ENCODE data around the gene IQSEC1.

IQSEC1 gene

DNA sequence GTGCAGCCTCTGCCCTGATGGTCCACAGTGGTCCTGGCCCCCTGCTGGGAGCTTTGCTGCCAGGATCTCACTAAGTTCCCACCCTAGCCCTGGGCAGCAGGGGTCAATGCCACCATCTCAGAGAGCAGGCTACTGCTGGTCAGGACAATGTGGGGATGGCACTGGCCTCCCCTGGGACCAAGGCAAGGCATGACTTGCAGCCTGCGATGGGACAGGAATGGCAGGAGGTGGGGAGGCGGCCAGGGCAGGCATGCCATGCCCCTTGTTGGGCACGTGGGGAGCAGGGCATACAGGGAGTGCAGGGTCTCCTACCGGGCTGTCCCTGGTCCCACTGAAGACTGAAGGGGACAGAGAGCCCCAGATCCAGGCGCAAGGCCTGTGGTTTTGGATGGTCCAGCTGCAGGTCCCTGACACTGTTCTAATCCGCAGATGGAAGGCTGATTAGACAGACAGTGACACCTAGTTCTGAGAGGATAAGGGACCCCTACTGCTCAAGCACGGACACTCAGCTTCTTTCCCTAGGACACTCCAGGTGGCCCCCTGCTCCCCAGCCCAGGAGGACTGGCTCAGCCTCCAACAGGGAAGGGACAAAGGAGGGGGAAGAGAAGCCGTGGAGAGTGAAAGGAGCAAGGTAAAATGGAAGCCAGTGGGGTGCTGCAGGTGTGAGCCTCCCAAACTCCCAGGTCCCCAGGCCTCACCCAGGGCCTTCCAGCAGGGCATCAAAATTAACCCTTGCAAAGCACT is 162.7 kb downstream of the IQSEC1 start:
- Histone ChIP-seq H3K4me1 (ENCODE audit: control insufficient read depth, insufficient read depth, low read length) (no peaks in the 10 kb centered on the region; the same call in 1 of the 2 replicates), H3K4me3 (ENCODE audit: low read length) (no peak overlapping the region), H3K27me3 (ENCODE audit: control insufficient read depth, insufficient read depth, low read length) (no peaks in the 10 kb centered on the region), H3K9me3 (ENCODE audit: control insufficient read depth, insufficient read depth, low read length) (no peaks in the 10 kb centered on the region), H3K27ac (ENCODE audit: low read length) (no peak overlapping the region), H3K36me3 (ENCODE audit: control insufficient read depth, insufficient read depth, low read length) (peaks cover 11% of the 10 kb centered on the region)
- no peak for DNase-seq (ENCODE audit: low read depth, low spot score)
- WGBS (ENCODE audit: insufficient coverage, insufficient read length), result no CpG with 5 or more reads among the region's 8 CpGs

DNA sequence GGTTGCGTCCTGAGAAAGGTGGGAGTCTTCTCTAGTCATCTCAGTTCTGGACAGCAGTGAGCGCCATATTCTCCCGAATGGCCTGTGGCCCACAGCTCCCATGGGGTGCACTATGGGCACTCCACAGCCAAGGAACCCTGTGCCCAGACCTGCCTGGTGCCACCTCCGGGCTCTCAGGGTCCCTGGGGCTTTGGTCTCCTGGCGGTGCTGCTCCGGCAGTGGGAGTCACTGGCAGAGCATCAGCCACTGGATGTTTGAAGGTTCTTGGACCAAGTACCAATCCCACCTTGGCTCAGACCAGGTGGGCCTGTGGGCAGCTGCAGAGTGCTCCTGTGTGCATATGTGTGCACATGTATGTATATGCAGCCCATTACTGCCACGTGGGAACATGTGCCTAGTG is 163.5 kb downstream of the IQSEC1 start:
- Histone ChIP-seq H3K4me1 (ENCODE audit: control insufficient read depth, insufficient read depth, low read length) (no peaks in the 10 kb centered on the region; the same call in 1 of the 2 replicates), H3K27me3 (ENCODE audit: control insufficient read depth, insufficient read depth, low read length) (no peaks in the 10 kb centered on the region), H3K27ac (ENCODE audit: low read length) (no peak overlapping the region), H3K4me3 (ENCODE audit: low read length) (no peak overlapping the region), H3K9me3 (ENCODE audit: control insufficient read depth, insufficient read depth, low read length) (no peaks in the 10 kb centered on the region), H3K36me3 (ENCODE audit: control insufficient read depth, insufficient read depth, low read length) (peaks cover 11% of the 10 kb centered on the region)
- no peak for DNase-seq (ENCODE audit: low read depth, low spot score)
- no CpG with 5 or more reads among the region's 7 CpGs for WGBS (ENCODE audit: insufficient coverage, insufficient read length)

DNA sequence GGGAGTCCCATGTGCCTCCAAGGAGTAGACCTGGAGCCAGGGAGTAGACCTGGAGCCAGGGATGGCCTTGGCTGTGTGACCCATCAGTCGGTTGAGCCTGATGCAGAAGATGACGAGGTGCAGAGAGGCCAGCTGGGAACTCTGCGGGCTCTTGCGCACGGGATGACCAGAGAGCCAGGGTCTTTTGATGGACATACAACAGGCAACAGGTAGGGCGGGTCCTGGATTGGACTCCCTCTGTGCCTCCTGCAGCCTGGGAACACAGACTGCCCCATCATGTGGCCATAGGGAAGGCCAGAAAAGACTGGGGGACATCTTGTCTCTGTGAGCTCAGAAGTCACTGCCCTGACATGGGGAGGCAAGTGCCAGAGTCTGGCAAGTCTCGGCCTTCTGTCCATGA is 164.4 kb downstream of the IQSEC1 start:
- no peak for DNase-seq (ENCODE audit: low read depth, low spot score)
- H3K4me3 ChIP-seq (ENCODE audit: low read length), result no peak overlapping the region
- H3K4me1 ChIP-seq (ENCODE audit: control insufficient read depth, insufficient read depth, low read length), result no peaks in the 10 kb centered on the region; the same call in 1 of the 2 replicates
- H3K27me3 ChIP-seq (ENCODE audit: control insufficient read depth, insufficient read depth, low read length), result no peaks in the 10 kb centered on the region
- no CpG with 5 or more reads among the region's 7 CpGs for WGBS (ENCODE audit: insufficient coverage, insufficient read length)
- H3K36me3 ChIP-seq (ENCODE audit: control insufficient read depth, insufficient read depth, low read length), result peaks cover 11% of the 10 kb centered on the region
- no peak overlapping the region for H3K27ac ChIP-seq (ENCODE audit: low read length)
- no peaks in the 10 kb centered on the region for H3K9me3 ChIP-seq (ENCODE audit: control insufficient read depth, insufficient read depth, low read length)

DNA sequence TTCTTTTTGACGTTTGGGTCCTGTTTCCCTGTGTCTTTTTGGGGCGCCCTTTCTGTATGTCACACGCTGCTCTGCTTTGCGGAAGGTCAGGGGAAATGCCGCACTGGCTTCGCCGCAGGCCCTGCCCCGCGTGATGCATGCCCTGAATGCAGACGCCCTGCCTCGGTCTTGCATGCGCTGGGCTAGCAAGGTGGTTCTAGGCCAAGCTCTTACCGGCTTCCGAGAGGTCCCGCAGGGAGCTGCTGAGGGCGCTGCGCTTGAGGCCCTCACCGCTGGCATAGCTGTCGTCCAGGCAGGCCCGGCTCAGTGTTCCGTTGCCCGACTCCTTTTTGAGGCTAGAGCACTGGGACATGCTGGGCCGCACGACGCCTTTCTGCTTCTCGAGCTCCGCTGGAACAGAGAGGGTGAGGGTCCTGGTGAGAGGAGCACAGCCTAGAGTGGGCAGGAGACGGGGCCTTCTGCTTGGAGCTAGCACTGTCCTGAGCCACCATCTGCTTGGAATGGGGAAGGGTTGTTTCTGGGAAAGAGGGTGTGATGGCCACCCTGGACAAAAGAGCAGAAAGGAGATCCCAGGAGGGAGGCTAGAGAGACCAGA is 165.0 kb downstream of the IQSEC1 start:
- Histone ChIP-seq H3K4me3 (ENCODE audit: low read length) (no peak overlapping the region), H3K27ac (ENCODE audit: low read length) (no peak overlapping the region), H3K9me3 (ENCODE audit: control insufficient read depth, insufficient read depth, low read length) (no peaks in the 10 kb centered on the region), H3K4me1 (ENCODE audit: control insufficient read depth, insufficient read depth, low read length) (no peaks in the 10 kb centered on the region; the same call in 1 of the 2 replicates), H3K36me3 (ENCODE audit: control insufficient read depth, insufficient read depth, low read length) (peaks cover 11% of the 10 kb centered on the region), H3K27me3 (ENCODE audit: control insufficient read depth, insufficient read depth, low read length) (no peaks in the 10 kb centered on the region)
- DNase-seq (ENCODE audit: low read depth, low spot score), result no peak
- no CpG with 5 or more reads among the region's 28 CpGs for WGBS (ENCODE audit: insufficient coverage, insufficient read length)

DNA sequence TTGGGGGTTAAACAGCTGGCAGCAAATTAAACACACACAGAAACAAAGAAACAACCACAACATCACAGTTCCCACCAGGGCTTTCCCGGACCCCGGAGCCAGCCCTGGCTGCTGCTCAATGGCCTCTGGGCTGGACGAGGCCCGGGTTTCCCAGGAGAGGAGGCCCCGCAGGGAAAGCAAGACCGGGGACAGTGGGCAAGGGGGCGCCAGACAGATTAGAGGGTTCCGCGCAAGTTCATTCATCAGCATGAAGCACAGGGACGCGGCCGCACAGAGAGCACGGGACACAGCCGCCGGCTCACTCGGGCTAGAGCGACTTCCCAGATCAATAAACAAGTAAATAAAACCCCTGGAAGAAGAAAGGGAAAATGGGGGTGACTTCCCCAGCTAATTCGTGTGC is 165.5 kb downstream of the IQSEC1 start:
- H3K9me3 ChIP-seq (ENCODE audit: control insufficient read depth, insufficient read depth, low read length), result no peaks in the 10 kb centered on the region
- no peak overlapping the region for H3K27ac ChIP-seq (ENCODE audit: low read length)
- H3K4me1 ChIP-seq (ENCODE audit: control insufficient read depth, insufficient read depth, low read length), result no peaks in the 10 kb centered on the region; the same call in 1 of the 2 replicates
- H3K27me3 ChIP-seq (ENCODE audit: control insufficient read depth, insufficient read depth, low read length), result no peaks in the 10 kb centered on the region
- DNase-seq (ENCODE audit: low read depth, low spot score), result no peak
- peaks cover 8% of the 10 kb centered on the region for H3K36me3 ChIP-seq (ENCODE audit: control insufficient read depth, insufficient read depth, low read length)
- no CpG with 5 or more reads among the region's 18 CpGs for WGBS (ENCODE audit: insufficient coverage, insufficient read length)
- no peak overlapping the region for H3K4me3 ChIP-seq (ENCODE audit: low read length)

DNA sequence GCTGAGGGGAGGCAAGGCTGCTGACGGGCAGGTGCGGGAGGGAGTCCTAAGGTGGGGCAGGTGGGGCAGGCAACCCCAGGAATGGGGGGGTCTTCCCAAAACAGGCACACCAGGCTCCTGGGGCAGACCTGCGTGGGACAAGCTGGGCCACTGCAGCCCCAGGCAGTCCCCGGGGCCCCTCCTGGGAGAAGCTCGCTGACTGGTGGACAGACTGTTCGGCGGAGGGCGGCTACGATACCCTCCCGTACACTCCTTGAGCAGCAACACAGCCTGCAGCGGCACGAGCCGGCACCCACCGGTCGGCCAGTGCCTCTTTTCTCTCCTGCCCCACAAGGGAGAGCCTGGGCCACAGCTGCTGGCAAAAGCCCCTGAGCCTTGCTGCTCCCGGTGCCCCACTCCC is 165.9 kb downstream of the IQSEC1 start:
- H3K27me3 ChIP-seq (ENCODE audit: control insufficient read depth, insufficient read depth, low read length), result no peaks in the 10 kb centered on the region
- no peak overlapping the region for H3K4me3 ChIP-seq (ENCODE audit: low read length)
- H3K36me3 ChIP-seq (ENCODE audit: control insufficient read depth, insufficient read depth, low read length), result peaks cover 8% of the 10 kb centered on the region
- no peak for DNase-seq (ENCODE audit: low read depth, low spot score)
- no peaks in the 10 kb centered on the region; the same call in 1 of the 2 replicates for H3K4me1 ChIP-seq (ENCODE audit: control insufficient read depth, insufficient read depth, low read length)
- no CpG with 5 or more reads among the region's 16 CpGs for WGBS (ENCODE audit: insufficient coverage, insufficient read length)
- no peaks in the 10 kb centered on the region for H3K9me3 ChIP-seq (ENCODE audit: control insufficient read depth, insufficient read depth, low read length)
- no peak overlapping the region for H3K27ac ChIP-seq (ENCODE audit: low read length)

DNA sequence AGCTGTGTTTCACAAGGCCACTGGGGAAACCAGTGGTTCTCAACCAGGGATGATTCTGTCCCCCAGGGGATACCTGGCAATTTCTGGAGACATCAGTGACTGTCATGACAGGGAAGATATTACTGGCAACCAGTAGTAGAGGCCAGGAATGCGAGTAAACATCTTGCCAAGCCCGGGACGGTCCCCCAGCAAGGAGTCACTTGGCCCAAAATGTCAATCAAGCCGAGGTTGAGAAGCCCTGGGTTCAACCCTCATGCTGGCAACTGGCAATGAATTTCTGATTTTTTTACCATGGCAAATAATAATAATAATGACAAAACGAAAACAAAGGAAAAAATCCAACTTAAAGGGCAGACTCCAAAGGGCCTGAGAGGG is 166.3 kb downstream of the IQSEC1 start:
- Histone ChIP-seq H3K27ac (ENCODE audit: low read length) (no peak overlapping the region), H3K36me3 (ENCODE audit: control insufficient read depth, insufficient read depth, low read length) (peaks cover 8% of the 10 kb centered on the region), H3K9me3 (ENCODE audit: control insufficient read depth, insufficient read depth, low read length) (no peaks in the 10 kb centered on the region), H3K4me3 (ENCODE audit: low read length) (no peak overlapping the region), H3K27me3 (ENCODE audit: control insufficient read depth, insufficient read depth, low read length) (no peaks in the 10 kb centered on the region), H3K4me1 (ENCODE audit: control insufficient read depth, insufficient read depth, low read length) (no peaks in the 10 kb centered on the region; the same call in 1 of the 2 replicates)
- no peak for DNase-seq (ENCODE audit: low read depth, low spot score)
- no CpG with 5 or more reads among the region's 5 CpGs for WGBS (ENCODE audit: insufficient coverage, insufficient read length)

DNA sequence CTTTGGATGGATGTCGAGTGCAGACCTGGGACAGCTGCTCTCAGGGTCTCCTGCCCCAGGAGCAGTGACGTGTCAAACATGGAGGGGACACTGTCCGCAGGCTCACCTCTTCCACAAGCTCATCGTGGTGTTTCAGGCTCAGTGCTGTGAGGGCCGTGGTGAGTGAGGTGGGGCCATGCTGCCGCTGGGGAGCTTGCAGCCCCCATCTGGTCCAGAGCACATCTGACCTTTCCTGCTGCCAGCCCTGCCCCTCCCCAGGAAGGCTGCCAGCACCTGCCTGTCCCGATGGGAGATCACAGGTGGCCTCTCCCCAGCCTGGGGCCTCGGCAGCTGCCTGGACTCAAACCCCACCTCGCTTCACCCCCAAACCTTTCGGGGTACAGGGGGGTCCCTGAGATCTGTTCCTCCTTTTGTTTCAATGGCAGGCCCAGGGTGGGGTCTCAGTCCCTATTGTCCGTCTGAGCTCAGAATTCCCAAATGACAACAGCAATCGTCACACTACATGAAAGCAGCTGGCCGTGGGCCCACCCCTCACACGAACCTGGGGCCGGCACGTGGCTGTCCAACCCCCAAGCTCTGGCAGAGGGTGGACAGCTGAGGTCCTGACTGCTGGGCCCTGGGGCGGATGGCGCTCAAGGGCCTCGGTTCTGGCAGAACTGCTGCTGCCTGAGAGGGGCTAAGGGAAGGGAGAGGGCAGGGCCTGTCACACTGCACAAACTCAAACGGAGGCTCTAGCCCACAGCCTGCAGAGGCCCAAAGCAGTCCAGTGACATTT is 166.9 kb downstream of the IQSEC1 start:
- no peaks in the 10 kb centered on the region; the same call in 1 of the 2 replicates for H3K4me1 ChIP-seq (ENCODE audit: control insufficient read depth, insufficient read depth, low read length)
- no peaks in the 10 kb centered on the region for H3K27me3 ChIP-seq (ENCODE audit: control insufficient read depth, insufficient read depth, low read length)
- WGBS (ENCODE audit: insufficient coverage, insufficient read length), result no CpG with 5 or more reads among the region's 20 CpGs

DNA sequence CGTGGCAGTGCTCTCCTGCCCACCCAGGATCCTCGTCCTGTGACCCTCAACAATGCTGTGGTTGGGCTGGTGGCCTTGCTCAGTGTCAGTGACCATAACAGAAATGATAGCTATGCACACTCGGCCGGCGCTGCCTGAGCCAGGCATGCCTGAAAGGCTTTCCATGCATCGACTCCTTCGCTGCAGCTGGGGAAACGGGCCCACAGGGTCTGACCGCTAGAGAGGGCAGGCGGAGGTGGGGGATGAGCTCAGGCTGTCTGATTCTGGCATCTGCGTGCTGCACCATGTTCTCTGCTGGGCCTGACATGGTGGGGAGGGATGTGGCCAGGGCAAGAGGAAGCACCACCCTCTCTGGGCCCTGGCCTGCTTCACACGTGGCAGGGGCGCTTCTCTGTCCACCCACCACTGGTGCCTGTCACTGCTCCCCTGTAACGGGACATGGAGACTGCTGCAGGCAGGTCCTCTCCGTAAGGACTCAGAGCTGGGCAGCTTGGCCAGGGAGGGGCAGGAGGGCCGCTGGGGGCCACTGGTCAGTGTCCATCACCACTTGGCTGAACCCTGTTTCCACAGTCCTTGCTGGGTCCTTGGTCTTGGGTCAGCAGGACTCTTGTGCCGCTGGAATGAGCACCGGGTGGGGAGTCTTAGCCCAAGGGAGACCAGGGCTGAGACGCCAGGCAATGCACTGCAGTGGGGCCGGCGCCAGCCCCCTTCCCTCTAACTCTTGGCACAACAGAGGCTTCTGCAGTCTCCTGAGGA is 167.7 kb downstream of the IQSEC1 start:
- DNase-seq (ENCODE audit: low read depth, low spot score), result no peak
- H3K36me3 ChIP-seq (ENCODE audit: control insufficient read depth, insufficient read depth, low read length), result peaks cover 11% of the 10 kb centered on the region
- no peaks in the 10 kb centered on the region for H3K27me3 ChIP-seq (ENCODE audit: control insufficient read depth, insufficient read depth, low read length)
- H3K27ac ChIP-seq (ENCODE audit: low read length), result no peak overlapping the region
- no peaks in the 10 kb centered on the region for H3K9me3 ChIP-seq (ENCODE audit: control insufficient read depth, insufficient read depth, low read length)
- H3K4me1 ChIP-seq (ENCODE audit: control insufficient read depth, insufficient read depth, low read length), result no peaks in the 10 kb centered on the region; the same call in 1 of the 2 replicates
- H3K4me3 ChIP-seq (ENCODE audit: low read length), result no peak overlapping the region
- WGBS (ENCODE audit: insufficient coverage, insufficient read length), result no CpG with 5 or more reads among the region's 21 CpGs

More for the DNA sequence above, 166.9 kb downstream of the IQSEC1 start:
- Histone ChIP-seq H3K4me3 (ENCODE audit: low read length) (no peak overlapping the region), H3K9me3 (ENCODE audit: control insufficient read depth, insufficient read depth, low read length) (no peaks in the 10 kb centered on the region), H3K36me3 (ENCODE audit: control insufficient read depth, insufficient read depth, low read length) (peaks cover 8% of the 10 kb centered on the region), H3K27ac (ENCODE audit: low read length) (no peak overlapping the region)
- no peak for DNase-seq (ENCODE audit: low read depth, low spot score)

DNA sequence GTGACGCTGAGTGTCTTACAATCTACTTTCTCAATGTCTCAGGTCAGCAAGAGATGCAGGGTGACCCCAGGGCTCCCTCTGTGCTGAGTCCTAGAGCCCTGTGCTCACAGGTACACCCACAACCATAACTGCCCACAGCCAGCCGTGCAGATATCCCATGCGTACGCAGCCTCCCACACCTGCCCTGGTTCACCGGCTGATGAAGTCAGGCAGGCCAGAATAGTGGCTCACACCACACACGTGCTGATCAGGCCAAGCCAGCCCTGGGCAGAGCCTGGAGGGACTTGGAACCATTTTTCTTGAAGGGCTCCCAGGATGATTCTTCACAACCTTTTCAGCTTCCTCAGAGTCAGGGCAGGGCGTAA is 168.3 kb downstream of the IQSEC1 start:
- WGBS (ENCODE audit: insufficient coverage, insufficient read length), result no CpG with 5 or more reads among the region's 7 CpGs
- Histone ChIP-seq H3K4me3 (ENCODE audit: low read length) (no peak overlapping the region), H3K36me3 (ENCODE audit: control insufficient read depth, insufficient read depth, low read length) (peaks cover 11% of the 10 kb centered on the region), H3K27ac (ENCODE audit: low read length) (no peak overlapping the region), H3K9me3 (ENCODE audit: control insufficient read depth, insufficient read depth, low read length) (no peaks in the 10 kb centered on the region), H3K4me1 (ENCODE audit: control insufficient read depth, insufficient read depth, low read length) (no peaks in the 10 kb centered on the region; the same call in 1 of the 2 replicates), H3K27me3 (ENCODE audit: control insufficient read depth, insufficient read depth, low read length) (no peaks in the 10 kb centered on the region)
- no peak for DNase-seq (ENCODE audit: low read depth, low spot score)

All from iPS DF 6.9 (cell line).